Caco-2 (cell line): Measurements from ENCODE around the gene BAHCC1. TPM values are rescaled to one million over a fixed set of nuclear protein-coding genes. Genes with fewer than 3 reads are reported as not detected.

ENCODE experiments used
- BruUV-seq: library from RNA; stranded (reverse); fragments of 400-500 nt; replicated peaks from 2 replicates; lab custom pipeline; 2021; lab: Mats Ljungman, UMichigan
- CTCF ChIA-PET: fragments of 300-600 bp; sonication (Branson Sonifier 250); formaldehyde crosslinking; loops from one replicate; lab custom pipeline; 2022; ENCODE audit warnings: antibody characterized with exemption; lab: Charles Lee
- POLR2A ChIA-PET: fragments of 300-600 bp; sonication (Branson Sonifier 250); formaldehyde crosslinking; loops from one replicate; lab custom pipeline; 2022; ENCODE audit warnings: antibody characterized with exemption; lab: Charles Lee
- DNase-seq, 2 experiments: peaks; one replicate each; pipeline versions ENCODE4 v3.0.0 to v3.0.0-alpha.2; 2020 to 2022
- H3K27me3 ChIP-seq: replicated peaks from 2 replicates; pipeline ENCODE4 v1.6.0; 2011; ENCODE audit warnings: low read length; ENCODE audit not compliant: control insufficient read depth, insufficient read depth
- H3K36me3 ChIP-seq: 2 replicates; pipeline ENCODE4 v1.5.1; 2011; ENCODE audit warnings: low read length; ENCODE audit not compliant: control insufficient read depth, insufficient read depth
- H3K4me1 ChIP-seq: fragments of 250-450 bp; sonication (Bioruptor Pico); 2 replicates; pipeline ENCODE4 v1.5.1; 2020; ENCODE audit warnings: mild to moderate bottlenecking
- H3K4me3 ChIP-seq: 2 replicates; pipeline ENCODE4 v1.5.1; 2011; ENCODE audit warnings: low read depth, mild to moderate bottlenecking, control low read depth, low read length
- H3K9me3 ChIP-seq: fragments of 250-450 bp; sonication (Bioruptor Pico); 2 replicates; pipeline ENCODE4 v1.5.1; 2020; ENCODE audit warnings: mild to moderate bottlenecking, moderate library complexity
- H3K27ac Mint-ChIP-seq: one replicate; pipeline ENCODE4 v1.8.0; 2022; ENCODE audit warnings: mixed read lengths; ENCODE audit not compliant: unreplicated experiment
- H3K27me3 Mint-ChIP-seq: one replicate; pipeline ENCODE4 v1.8.0; 2022; ENCODE audit warnings: mixed read lengths; ENCODE audit not compliant: insufficient read depth, unreplicated experiment
- H3K36me3 Mint-ChIP-seq: one replicate; pipeline ENCODE4 v1.8.0; 2022; ENCODE audit warnings: mild to moderate bottlenecking, mixed read lengths; ENCODE audit not compliant: insufficient read depth, unreplicated experiment
- H3K4me1 Mint-ChIP-seq: one replicate; pipeline ENCODE4 v1.8.0; 2022; ENCODE audit warnings: low read depth, mixed read lengths; ENCODE audit not compliant: unreplicated experiment
- H3K4me3 Mint-ChIP-seq: one replicate; pipeline ENCODE4 v1.8.0; 2022; ENCODE audit warnings: mild to moderate bottlenecking, moderate library complexity, mixed read lengths; ENCODE audit not compliant: unreplicated experiment
- H3K9me3 Mint-ChIP-seq: one replicate; pipeline ENCODE4 v1.8.0; 2022; ENCODE audit warnings: mixed read lengths; ENCODE audit not compliant: unreplicated experiment
- intact Hi-C: fragments of 100-400 bp; cut with micrococcal nuclease; formaldehyde crosslinking; loops from one replicate; pipeline ENCODE4 v1.10.0; 2022; ENCODE audit not compliant: unreplicated experiment
- total RNA-seq: library from RNA; stranded (reverse); gene quantifications from 2 replicates; pipeline ENCODE4 v1.2.3, GENCODE V29; 2022
- TF ChIP-seq, protein P1 (sequence below), 2 experiments: fragments of 200-600 bp in 1 of 2; IDR thresholded peaks; 1 replicate in 1 of 2; 2 replicates in 1 of 2; pipeline versions ENCODE4 v1.5.1 to v1.8.0; 2011 to 2022; ENCODE audit warnings: antibody characterized with exemption in 1 of 2, control low read depth in 1 of 2, inconsistent platforms in 1 of 2, low read depth in 1 of 2, low read length in 1 of 2, mild to moderate bottlenecking in 1 of 2, moderate library complexity in 1 of 2; ENCODE audit not compliant: insufficient read depth in 1 of 2, severe bottlenecking in 1 of 2, unreplicated experiment in 1 of 2

BAHCC1 gene
- total RNA-seq, 1 experiment from 2014 or later, result 10.2 TPM

- no peaks in the 10 kb centered on the region for H3K36me3 Mint-ChIP-seq
- no peak overlapping the region for H3K4me3 ChIP-seq
These were observed 30.1 kb upstream of the BAHCC1 start for GRCh38 chr17:81365148-81365600.

DNA sequence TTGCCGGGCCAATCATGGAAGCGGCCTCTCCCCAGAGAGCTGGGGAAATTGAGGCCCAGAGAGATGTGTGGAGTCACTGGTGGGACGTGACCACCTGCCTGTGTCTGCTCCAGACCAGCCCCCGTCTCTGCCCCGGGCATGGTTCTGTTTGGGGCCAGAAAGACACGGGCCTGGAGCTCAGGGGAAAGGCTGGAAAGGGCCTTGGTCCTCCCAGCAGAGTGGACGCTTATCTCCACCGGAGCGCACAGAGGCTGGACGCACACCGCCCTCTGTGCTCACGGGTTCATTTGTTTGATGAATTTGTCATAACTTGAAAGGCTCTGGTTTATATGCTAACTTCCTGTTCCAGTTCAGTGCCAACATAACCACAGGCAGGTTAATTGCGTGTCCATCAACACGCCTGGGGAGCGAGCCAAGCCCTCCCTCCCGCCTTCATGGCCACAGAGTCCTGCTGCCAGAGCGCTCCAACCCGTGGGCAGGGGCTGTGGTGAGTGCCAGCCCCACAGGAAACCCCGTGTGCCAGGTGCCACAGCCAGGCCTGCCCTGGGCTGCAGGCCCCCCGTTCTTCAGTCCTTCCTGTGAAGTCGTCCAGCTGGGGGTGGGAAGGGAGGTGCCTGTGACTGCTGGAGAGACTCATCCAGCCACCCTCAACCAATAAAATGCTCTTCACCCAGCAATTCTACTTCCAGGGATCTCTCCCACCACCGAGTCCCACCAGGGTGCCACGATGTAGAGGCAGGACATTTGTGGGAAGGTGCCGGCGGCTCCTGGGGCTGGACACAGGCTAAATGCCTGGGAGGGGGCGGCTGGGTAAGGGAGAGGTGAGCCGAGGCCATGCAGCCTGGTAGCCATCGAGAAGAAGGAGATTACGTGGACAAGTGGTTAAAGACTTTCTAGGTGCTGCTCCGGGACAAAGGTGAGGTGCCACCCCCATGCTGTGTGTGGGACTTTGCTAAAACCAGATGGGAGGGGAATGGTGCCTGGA, 29.4 kb upstream of the BAHCC1 start:
- Mint-ChIP-seq H3K9me3 (no peaks in the 10 kb centered on the region), H3K27me3 (no peaks in the 10 kb centered on the region), H3K36me3 (no peaks in the 10 kb centered on the region), H3K4me1 (peaks cover 13% of the 10 kb centered on the region), H3K4me3 (no peak overlapping the region), H3K27ac (no peak overlapping the region)
- H3K4me1 ChIP-seq, result peaks cover 19% of the 10 kb centered on the region
- ChIA-PET POLR2A (interaction anchor here (0.6 kb wide), 1 partner anchor 100 kb away, joined by 3 read pairs; no protein-coding TSS in a partner anchor), CTCF (no interaction called here)
- H3K9me3 ChIP-seq, result no peaks in the 10 kb centered on the region
- no peaks in the 10 kb centered on the region for H3K36me3 ChIP-seq
- TF ChIP-seq, protein P1, sequence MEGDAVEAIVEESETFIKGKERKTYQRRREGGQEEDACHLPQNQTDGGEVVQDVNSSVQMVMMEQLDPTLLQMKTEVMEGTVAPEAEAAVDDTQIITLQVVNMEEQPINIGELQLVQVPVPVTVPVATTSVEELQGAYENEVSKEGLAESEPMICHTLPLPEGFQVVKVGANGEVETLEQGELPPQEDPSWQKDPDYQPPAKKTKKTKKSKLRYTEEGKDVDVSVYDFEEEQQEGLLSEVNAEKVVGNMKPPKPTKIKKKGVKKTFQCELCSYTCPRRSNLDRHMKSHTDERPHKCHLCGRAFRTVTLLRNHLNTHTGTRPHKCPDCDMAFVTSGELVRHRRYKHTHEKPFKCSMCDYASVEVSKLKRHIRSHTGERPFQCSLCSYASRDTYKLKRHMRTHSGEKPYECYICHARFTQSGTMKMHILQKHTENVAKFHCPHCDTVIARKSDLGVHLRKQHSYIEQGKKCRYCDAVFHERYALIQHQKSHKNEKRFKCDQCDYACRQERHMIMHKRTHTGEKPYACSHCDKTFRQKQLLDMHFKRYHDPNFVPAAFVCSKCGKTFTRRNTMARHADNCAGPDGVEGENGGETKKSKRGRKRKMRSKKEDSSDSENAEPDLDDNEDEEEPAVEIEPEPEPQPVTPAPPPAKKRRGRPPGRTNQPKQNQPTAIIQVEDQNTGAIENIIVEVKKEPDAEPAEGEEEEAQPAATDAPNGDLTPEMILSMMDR (IDR thresholded peaks at IDR 0.05; ENCODE audit: insufficient read depth in 1 of 2, low read depth in 1 of 2, low read length in 1 of 2, severe bottlenecking in 1 of 2, unreplicated experiment in 1 of 2), result no peak
- BruUV-seq, result no TSS peak
- intact Hi-C loops, result no loop called here
- H3K27me3 ChIP-seq, result no peaks in the 10 kb centered on the region
- DNase-seq, result no peak
- no peak overlapping the region for H3K4me3 ChIP-seq

More at GRCh38 chr17:81365148-81365600, 30.1 kb upstream of the BAHCC1 start:
- no peaks in the 10 kb centered on the region for H3K27me3 Mint-ChIP-seq
- intact Hi-C loops, result no loop called here
- POLR2A ChIA-PET, result interaction anchor here (0.6 kb wide), 1 partner anchor 99 kb away, joined by 3 read pairs; no protein-coding TSS in a partner anchor
- CTCF ChIA-PET, result no interaction called here
- no peak overlapping the region for H3K27ac Mint-ChIP-seq
- DNase-seq, result no peak
- Histone ChIP-seq H3K36me3 (no peaks in the 10 kb centered on the region), H3K4me1 (peaks cover 24% of the 10 kb centered on the region), H3K9me3 (no peaks in the 10 kb centered on the region), H3K27me3 (no peaks in the 10 kb centered on the region)
- peaks cover 19% of the 10 kb centered on the region for H3K4me1 Mint-ChIP-seq
- TF ChIP-seq, protein P1 (IDR thresholded peaks at IDR 0.05; ENCODE audit: insufficient read depth in 1 of 2, low read depth in 1 of 2, low read length in 1 of 2, severe bottlenecking in 1 of 2, unreplicated experiment in 1 of 2), result no peak
- no TSS peak for BruUV-seq
- H3K9me3 Mint-ChIP-seq, result no peaks in the 10 kb centered on the region
- no peak overlapping the region for H3K4me3 Mint-ChIP-seq

DNA sequence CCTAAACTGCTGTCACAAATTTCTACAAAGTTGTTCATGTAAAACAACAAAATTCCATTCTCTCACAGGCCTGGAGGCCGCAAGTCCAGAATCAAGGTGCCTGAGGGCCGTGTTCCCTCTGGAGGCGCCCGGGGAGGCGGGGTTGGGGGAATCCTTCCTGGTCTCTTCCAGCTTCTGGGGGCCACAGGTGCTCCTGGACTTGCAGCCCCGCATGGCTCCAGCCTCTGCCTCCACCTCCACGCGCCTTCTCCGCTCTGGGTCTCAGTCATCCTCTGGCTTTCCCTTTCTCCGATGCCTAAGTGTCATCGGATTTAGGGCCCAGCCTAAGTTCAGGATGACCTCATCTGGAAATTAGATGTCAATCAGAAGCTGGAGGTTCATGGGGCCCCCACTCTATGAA, 28.6 kb upstream of the BAHCC1 start:
- Histone ChIP-seq H3K4me1 (peaks cover 11% of the 10 kb centered on the region), H3K9me3 (no peaks in the 10 kb centered on the region), H3K4me3 (no peak overlapping the region), H3K27me3 (no peaks in the 10 kb centered on the region), H3K36me3 (no peaks in the 10 kb centered on the region)
- no TSS peak for BruUV-seq
- H3K36me3 Mint-ChIP-seq, result no peaks in the 10 kb centered on the region
- H3K9me3 Mint-ChIP-seq, result no peaks in the 10 kb centered on the region
- no peak overlapping the region for H3K4me3 Mint-ChIP-seq
- peaks cover 13% of the 10 kb centered on the region for H3K4me1 Mint-ChIP-seq
- intact Hi-C loops, result no loop called here
- H3K27ac Mint-ChIP-seq, result no peak overlapping the region
- ChIA-PET POLR2A (interaction anchor here (0.6 kb wide), 1 partner anchor 494 kb away, joined by 3 read pairs; the partner anchor contains the start of gene P4HB), CTCF (no interaction called here)
- H3K27me3 Mint-ChIP-seq, result no peaks in the 10 kb centered on the region
- DNase-seq, result no peak
- TF ChIP-seq, protein P1 (IDR thresholded peaks at IDR 0.05; ENCODE audit: insufficient read depth in 1 of 2, low read depth in 1 of 2, low read length in 1 of 2, severe bottlenecking in 1 of 2, unreplicated experiment in 1 of 2), result no peak
